HG03135 (cell line): ENCODE results near the gene CDC40.
"Not testable (repeated sequence)": the region's sequence is repeated elsewhere in the genome, so short reads cannot be mapped to it uniquely, and the experiment has no call there.

Experiments used
- ATAC-seq: cut with Tn5 transposase; IDR thresholded peaks from one replicate; pipeline ENCODE4 v1.9.1; 2021; ENCODE audit warnings: mild to moderate bottlenecking, moderate library complexity; ENCODE audit not compliant: unreplicated experiment

Gene CDC40

DNA sequence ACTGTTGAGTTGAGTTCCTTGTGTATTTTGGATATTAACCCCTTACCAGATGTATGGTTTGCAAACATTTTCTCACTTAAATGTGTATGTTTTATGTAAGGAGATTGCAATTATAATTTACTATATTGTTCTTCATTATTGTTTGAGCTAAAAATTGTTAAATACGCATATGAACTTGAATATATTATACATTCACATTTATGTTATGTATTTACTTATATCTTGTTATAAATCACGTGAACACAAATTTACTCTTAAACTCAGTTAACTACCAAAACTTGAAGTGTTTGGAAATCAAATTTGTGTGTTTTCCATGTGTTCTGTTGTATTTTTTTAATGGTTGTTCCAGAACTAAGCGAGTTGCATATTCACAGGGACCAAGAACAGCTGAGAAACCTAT lies 18.3 kb downstream of the CDC40 start:
- no peak for ATAC-seq

DNA sequence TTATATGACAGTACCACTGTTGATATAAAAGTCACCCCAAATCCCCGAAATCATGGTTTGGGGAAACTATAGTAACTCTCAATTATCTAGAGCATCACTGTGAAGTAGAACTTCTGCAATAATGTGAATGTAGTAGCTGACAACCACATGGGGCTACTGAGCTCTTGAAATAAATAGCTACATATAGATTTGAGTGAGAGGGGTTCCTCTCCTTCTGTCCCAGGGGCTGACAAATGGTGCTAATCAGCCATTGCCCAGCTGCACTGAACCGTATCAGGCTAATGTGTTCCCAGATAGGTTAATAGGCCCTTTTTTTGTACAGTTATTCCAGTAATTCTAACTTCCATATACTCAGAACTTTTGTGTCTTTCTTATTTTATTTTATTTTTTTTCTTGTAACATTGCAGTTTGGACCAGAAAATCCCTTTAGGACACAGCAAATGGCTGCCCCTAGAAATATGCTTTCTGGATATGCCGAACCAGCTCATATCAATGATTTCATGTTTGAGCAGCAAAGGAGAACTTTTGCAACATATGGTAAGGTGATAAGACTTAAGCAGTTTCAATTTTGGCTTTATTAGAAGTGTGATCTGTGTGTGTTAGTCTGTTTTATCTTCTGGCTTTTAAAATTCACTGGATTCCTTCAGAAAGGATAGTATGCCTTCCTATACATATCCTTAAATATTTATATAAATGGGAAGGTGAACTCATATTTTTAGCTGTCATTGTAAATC lies 21.1 kb downstream of the CDC40 start:
- ATAC-seq = no peak

DNA sequence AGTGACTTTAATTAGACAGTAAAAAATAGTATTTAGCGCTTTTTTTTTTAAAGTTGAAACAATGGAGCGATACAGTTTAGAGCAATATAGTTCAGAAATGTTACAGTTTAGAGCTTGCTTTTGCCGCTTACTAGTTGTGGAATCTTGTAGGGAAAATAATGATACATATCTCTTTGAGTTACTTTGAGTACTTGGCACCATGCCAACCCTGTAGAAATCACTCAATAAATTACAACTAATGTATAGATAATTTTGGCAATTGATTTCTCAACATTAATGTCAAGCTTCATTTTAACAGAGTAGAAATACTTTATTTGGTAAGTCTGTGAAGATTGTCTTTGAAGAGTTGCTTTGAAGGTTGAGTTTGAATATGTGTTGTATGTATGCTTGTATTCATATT lies 27.4 kb downstream of the CDC40 start:
- no peak for ATAC-seq

DNA sequence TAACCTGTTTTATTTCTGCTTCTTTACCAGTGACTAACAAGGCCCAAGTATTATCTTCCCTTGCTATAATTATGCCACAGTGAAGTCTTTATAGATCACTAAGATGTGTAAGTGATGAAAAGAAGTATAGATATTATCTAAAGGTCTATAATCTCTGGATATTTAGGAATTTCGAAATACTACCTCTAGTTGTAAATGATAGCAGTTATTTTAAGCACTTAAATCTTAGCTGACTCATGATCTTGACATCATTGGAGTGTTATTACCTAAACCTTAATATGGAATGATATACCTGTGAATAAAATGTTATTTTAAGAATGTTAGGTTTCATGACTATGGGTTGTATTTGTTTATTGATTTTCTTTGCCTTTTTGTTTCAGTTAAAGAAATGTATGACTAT lies 31.5 kb downstream of the CDC40 start:
- no peak for ATAC-seq

DNA sequence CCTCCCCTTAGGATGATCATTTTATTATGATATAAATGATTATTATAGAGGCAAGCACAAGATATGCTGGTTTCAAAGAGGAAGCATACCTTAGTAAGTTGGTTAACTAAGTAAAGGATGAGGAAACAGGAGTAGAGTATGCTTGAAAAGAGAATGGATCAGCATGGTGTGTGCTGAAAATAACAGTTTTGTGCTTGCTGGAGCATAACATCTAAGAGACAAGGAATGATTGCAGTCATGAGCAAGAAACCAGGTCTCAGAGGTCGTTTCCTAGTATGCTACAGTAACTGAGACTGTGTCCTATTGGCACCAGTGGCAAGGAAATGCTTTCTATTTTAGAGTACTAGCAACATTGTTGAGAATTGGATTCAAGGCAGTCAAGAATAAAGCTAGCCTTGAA lies 34.1 kb downstream of the CDC40 start:
- no peak for ATAC-seq

DNA sequence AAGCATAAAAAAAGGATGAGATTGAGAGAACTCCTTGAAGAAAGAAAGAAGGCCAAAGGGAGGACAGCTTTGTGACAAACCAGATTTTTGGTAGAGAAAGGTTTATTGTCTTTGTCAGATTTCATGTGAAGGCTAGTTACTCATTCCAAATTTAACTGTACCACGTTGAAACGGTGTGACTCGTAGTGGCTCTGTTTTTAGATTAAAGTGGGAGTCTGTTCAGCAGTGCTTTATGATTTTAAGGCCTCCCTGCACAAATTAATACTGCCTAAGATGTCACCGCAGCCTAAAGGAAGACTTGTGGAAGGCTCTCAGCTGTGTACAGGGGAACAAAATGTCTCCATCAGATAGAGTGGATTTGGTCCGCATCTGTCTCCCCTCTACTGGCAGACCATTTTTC lies 35.9 kb downstream of the CDC40 start:
- no peak for ATAC-seq

DNA sequence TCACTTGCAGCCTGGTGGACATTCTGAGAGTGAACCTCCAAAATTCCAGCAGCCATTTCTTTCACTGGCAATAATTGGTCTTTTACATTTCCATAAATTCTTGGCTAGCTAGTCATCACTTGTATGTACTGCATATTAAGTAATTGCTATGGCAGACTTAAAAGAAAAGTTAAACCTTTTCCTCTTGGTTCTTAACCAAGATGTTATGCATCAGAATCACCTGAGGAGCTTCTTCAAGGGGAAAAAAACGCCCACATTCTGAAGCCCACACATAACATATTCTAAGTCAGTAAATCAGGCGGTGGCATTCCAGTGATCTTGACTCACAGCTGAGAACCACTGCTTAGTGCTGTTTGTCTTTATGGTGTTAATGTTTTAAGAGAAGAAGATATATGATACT lies 37.0 kb downstream of the CDC40 start:
- no peak for ATAC-seq

DNA sequence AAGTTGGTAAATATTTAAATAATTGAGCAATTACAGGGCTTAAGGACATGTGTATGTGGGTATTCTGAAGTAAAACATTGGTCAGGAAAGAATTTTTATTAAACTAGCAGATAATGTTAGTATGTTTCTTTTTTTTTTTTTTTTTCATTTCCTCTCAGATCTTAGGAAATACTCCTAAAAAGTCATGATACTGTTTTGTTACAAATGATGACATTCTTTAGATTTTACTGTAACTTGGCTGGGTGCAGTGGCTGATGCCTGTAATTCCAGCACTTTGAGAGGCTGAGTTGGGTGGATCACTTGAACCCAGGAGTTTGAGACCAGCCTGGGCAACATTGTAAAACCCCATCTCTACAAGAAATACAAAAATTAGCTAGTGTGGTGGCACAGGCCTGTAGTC lies 41.5 kb downstream of the CDC40 start:
- ATAC-seq = no peak

DNA sequence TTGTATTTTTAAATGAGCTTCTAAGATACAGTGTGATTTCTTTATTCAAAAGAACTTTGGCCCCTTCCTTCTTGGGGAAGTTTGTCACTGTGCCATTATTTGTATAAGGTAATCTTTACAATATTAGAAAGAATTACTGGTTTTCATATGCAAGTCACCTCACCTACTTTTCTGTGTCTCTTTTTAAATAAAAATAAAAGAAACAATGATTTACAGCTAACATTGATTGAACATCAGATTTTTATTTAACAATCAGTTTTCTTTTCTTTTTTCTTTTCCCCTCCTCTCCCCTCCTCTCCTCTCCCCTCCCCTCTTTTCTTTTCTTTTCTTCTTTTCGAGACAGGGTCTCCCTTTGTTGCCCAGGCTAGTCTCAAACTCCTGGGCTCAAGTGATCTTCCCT lies 46.0 kb downstream of the CDC40 start:
- ATAC-seq = no peak

DNA sequence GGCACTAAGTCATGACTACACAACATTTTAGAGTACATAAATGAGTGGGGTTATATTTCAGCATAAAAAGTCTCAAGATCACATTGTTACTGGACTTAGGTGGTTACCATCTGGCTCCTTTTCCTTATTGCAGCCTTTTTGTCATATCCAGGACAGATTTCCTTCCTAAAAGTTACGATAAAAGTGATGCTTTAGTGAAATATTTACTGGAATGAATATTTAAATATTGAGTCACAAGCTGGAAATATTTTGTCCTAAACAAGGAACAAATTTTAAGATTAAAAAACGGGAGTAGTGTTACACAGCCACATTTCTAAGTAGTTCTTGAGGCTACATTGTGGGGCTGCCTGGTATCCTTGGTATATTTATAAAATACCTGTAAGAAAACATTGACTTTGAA lies 52.2 kb downstream of the CDC40 start:
- no peak for ATAC-seq

DNA sequence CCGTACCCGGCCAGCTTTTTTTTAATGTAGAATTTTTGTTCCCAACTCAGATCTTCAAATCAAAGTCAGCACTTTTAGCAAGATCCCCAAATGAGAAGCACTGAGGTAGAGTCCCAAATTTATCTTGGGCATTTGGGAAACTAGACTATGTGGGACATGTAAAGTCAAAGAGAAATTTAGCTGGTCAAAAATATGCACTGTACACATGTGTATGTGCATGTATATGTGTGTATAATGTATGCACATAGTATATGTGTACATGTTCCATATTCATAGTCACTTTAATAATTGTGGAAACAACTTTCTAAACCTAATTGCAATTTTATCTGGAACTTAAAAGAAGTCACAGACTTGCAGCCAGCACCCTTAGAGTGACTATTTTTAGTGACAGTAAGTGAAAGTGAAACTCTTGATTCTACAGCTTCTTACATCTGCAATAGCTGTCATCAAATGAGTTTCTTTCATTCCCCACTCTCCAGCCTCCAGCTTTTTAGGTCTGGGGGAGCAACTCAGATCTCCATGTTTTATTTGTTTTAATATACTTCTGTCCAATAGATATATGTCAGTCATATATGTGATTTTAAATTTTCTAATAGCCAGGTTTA lies 53.6 kb downstream of the CDC40 start:
- peak; percentile 94 for ATAC-seq

DNA sequence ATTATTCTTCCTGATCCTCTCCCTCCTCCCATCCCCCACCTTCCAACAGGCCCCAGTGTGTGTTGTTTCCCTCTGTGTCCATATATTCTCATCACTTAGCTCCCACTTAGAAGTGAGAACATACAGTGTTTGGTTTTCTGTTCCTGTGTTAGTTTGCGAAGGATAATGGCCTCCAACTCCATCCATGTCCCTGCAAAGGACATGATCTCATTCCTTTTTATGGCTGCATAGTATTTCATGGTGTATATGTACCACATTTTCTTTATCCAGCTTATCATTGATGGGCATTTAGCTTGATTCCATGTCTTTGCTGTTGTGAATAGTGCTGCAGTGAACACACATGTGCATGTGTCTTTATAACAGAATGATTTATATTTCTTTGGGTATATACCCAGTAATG lies 55.8 kb downstream of the CDC40 start:
- not testable (repeated sequence) for ATAC-seq

DNA sequence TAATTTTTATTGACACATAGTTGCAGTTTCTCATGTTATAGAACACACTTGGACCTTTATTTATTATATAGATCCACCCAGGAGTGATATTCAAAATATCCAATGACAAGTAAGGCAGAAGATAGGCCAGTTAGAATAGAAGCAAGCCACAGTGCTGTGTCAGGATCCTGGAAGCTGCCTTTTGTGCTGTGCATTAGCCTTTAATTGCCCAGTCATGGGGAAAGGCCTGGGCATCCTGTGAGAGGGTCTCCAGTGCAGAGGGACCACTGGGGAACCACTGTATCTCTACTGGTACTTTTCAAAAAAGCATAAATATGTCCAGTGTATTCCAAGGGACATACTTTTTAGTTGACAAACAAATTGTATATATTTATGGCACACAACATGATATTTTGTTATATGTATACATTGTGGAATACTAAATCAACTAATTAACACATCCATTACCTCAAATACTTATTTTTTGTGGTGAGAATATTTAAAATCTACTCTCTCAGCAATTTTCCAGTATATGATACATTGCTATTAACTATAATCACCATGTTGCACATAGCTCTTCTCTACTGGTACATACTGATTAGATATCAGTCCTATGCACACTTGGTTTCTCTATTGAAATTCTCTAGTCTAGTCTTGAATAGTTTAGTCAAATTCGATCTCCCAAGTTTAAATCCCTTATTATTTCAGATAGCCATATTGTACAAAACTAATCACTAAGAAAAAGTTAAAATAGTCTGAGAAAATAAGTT lies 59.5 kb downstream of the CDC40 start:
- no peak for ATAC-seq

DNA sequence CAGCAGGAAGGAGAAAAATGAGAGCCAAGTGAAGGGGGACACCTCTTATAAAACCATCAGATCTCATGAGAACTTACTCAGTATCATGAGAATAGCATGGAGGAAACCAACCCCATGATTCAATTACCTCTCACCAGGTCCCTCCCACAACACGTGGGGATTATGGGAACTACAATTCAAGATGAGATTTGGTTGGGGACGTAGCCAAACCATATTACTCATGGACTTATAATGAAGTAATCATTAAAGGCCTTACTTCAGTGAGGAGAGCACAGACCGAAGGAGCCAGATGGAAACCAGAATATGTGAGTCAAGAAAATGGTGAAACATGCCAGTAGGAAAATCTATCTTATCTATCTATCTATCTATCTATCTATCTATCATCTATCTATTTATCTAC lies 64.4 kb downstream of the CDC40 start:
- ATAC-seq = not testable (repeated sequence)

DNA sequence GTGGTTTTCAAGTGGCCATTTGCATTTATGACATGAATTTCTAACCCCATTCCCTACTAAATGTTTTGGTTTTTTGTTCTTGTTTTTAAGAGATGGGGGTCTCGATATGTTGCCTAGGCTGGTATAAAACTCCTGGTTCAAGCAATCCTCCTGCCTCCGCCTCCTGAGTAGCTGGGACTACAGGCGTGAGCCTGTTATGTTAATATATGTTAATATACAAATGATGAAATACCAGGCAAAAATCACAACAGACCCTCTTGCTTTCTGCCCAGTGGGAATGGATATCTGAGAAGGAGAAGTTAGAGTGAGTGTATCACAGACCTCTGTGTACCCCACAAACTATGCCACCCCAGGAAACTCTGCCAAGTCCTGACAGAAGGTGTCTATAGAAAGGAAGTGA lies 66.2 kb downstream of the CDC40 start:
- ATAC-seq = no peak

DNA sequence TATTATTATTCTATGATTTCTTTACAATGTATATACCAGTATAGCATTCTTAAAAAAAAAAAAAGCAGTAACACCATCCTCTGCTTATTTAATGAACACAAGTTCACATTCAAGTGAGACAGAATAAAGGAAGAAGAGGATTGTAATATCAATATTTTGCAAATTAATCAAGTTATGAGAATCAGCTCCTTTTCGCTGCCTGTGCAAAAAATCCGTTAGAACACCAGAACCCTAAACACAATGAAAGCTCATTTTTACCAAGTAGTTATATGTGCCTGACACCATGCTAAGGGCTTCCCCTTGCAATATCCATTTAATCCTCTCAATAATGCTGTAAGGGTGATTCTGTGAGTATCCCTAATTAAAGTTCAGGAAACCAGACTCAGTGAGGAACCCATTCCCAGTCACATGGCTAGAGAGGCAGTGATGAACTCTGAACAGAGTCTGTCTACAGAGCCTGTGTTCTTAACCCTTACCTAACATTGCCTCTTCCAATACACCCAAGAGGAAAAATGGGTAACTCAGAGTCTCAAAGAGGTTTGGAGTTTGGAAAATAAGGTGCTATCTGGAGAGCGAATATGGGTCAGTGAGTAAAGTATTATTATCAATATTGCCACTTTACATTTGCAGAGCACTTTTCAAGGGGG lies 66.8 kb downstream of the CDC40 start:
- no peak for ATAC-seq

DNA sequence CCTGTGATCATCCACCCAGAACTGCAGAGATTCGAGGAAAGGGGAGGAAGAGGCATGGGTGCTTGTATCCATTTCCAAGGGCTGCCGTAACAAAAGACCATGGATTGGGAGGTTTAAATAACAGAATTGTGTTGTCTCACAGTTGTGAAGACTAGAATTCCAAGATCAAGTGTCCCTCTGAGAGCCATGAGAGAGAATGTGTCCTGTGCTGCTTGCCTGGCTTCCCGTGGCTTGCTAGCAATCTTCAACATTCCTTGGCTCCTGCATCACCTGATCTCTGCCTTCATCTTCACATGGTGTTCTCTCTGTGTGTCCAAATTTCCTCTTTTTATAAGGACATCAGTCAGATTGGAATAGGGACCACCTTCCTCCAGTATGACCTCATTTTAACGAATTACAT lies 69.8 kb downstream of the CDC40 start:
- ATAC-seq = no peak

DNA sequence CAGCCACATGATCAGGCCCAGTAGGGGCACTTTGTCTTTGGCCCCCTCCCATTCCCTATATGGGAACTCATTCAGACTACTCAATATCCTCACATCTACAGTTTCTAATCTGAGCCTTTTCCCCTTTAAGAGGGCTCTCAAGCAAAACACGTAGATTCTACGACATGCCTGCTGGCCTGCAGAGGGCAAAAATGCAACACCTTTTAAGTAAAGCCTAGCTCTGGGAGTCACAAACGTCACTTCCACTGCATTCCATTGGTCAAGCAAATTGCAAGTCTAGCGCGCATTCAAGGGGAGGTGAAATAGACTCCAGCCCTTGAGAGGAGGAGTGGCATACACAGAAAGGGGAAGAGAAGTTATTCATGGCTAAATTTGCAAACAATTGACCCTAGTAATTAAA lies 70.6 kb downstream of the CDC40 start:
- ATAC-seq = no peak

DNA sequence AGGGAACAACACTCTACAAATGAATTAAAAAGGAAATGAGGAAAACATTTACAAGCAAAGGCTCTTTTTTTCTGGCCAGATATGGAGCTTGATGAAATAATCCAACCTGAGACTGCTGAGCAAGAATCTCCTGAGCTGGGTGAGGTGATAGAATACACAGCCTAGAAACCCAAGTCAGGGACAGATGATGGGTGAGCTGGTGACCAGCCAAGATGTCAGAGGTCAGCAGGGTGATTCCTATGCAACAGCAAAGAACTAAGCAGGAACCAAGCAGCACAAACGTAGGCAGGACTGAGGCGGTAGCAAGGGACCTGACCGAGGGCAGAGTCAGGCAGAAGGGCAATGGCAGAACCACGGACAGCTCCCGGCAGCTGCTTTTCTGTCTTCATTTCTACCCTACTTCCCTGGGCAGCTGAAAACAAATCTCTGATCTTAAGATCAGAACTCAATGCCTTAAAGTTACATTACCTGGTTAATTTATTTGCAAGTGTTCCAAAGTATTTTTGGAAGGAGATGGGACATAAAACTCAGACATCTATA lies 75.1 kb downstream of the CDC40 start:
- ATAC-seq = no peak

DNA sequence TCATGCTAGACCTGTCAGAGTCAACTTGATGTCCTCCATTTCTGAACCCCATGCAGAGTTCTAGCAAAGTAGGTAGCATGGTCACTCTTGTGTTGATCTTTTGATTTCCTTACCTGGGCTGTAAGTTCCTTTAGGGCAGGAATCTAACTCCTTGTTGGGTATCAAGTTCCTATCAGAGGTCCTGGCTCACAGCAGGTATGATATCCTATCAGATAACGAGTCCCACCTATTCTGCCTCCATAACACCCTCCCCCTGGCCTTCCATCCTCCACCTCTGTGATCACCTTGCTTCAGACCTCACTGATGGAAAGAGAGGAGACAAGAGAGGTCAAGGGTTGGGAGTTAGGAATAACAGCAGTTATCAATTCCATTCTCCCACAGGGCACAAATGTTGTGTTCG lies 76.1 kb downstream of the CDC40 start:
- ATAC-seq = no peak

DNA sequence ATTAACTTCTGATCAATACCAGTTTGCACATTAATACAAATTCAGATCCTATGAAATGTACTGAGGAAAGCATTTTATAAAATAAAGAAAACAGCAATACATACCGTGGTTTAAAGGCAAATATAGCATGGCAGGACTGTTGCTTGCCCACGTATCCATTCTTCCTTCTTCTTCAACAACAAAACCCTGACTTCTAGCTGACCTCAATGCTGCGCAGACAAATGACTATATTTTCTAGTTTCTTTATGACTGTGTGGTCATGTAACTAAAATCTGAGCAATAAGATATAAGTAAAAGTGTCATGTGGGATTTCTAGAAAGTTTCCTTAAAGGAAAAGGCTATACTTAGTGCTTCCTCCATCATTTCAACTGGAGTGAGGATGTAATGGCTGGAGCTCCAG lies 85.0 kb downstream of the CDC40 start:
- ATAC-seq = no peak

DNA sequence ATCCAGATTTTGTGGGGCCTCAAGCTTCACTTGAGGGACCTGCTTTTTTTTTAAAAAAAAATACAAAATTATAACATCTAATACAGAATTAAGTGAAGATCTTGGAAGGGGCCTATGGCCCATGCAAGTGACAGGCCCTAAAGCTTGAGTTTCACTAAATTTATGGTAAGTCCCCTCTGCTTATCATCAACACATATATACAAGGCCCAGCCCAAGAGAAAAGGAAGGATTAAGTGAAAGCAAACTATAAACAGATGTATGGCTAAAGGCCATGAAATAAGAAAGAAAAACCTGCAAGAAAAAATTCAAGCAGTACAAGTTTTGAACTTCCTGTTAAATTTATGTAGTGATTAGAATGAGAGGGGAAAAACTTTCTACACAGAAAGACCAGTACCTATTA lies 86.8 kb downstream of the CDC40 start:
- no peak for ATAC-seq
